Measurements from ENCODE around the gene HSD17B3.

DNA sequence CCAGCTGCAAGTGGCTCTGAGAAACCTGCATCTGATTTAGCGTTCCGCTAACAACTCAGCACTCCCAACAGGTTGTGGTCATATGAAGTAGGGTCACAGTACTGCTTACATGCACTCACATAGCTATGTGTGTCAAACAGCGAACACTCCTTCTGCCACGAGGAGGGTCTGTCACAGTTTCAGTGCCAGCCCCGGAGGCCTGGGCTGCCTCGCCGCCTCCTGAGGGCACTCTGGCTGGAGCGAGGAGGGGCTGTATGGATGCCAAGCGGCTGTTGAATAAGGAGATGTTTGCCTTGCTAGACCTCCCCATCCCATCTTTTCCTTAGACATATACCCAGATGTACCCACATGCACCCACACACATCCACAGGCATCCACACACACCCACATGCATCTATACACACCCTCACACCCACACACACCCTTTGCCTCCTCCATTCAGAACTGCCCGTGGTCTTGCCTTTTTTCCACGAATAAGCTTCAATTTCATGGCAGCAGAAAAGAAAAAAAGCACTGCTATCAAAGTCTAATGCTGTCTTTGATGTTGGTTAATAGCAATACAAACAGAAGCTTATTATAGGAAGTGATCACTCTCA is 95.7 kb downstream of the HSD17B3 start:
- no peak for TF ChIP-seq EZH2 (IDR thresholded peaks at IDR 0.05; ENCODE audit: low read length)
- TF ChIP-seq, protein P1, sequence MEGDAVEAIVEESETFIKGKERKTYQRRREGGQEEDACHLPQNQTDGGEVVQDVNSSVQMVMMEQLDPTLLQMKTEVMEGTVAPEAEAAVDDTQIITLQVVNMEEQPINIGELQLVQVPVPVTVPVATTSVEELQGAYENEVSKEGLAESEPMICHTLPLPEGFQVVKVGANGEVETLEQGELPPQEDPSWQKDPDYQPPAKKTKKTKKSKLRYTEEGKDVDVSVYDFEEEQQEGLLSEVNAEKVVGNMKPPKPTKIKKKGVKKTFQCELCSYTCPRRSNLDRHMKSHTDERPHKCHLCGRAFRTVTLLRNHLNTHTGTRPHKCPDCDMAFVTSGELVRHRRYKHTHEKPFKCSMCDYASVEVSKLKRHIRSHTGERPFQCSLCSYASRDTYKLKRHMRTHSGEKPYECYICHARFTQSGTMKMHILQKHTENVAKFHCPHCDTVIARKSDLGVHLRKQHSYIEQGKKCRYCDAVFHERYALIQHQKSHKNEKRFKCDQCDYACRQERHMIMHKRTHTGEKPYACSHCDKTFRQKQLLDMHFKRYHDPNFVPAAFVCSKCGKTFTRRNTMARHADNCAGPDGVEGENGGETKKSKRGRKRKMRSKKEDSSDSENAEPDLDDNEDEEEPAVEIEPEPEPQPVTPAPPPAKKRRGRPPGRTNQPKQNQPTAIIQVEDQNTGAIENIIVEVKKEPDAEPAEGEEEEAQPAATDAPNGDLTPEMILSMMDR (optimal IDR thresholded peaks at IDR 0.05 in 1 of 3, IDR thresholded peaks at IDR 0.05 in 1 of 3, conservative IDR thresholded peaks at IDR 0.05 in 1 of 3; ENCODE audit: extremely low read depth in 1 of 3, insufficient read depth in 2 of 3, low read length in 3 of 3): no peak
